NCI-H1105 (cell line): ENCODE measurements around the gene CLDN18.
A peak's percentile ranks its signal among the peaks of the same experiment; 100 is the strongest.

ENCODE experiments used
- DNase-seq: peaks from one replicate; lab custom pipeline; 2025; lab: John Stamatoyannopoulos, UW

Gene CLDN18

GRCh38 chr3:138025553-138025952 is 15.6 kb downstream of the CLDN18 start:
- DNase-seq: no peak

DNA sequence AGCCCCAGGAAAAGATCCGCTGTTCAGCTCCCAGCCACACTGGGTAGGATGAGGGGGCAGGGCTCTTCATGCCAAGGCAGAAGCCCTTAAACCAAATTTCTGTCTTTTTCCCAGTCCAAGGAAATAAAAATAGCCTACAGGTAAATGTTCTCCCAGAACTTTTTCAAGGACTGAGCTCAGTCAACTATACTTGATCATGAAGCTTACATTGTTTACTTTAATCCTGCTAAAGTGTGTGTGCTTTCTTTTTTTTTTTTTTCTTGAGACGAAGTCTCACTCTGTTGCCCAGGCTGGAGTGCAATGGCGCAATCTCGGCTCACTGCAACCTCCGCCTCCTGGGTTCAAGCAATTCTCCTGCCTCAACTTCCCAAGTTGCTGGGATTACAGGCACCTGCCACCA is 17.9 kb downstream of the CLDN18 start:
- DNase-seq: no peak

DNA sequence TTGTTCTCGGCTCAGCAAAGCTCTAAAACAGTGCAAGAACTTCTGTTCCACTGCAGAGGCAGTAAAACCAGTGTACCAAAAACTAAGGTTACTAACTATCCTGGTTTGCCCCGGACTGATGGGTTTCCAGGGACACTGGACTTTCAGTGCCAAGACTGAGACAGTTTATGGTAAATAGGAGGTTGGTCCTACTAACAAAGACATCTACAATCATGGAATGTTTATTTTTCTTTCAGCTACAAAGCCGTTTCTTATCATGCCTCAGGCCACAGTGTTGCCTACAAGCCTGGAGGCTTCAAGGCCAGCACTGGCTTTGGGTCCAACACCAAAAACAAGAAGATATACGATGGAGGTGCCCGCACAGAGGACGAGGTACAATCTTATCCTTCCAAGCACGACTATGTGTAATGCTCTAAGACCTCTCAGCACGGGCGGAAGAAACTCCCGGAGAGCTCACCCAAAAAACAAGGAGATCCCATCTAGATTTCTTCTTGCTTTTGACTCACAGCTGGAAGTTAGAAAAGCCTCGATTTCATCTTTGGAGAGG is 20.8 kb downstream of the CLDN18 start:
- no peak for DNase-seq

GRCh38 chr3:138031536-138031935 is 21.6 kb downstream of the CLDN18 start:
- no peak for DNase-seq

DNA sequence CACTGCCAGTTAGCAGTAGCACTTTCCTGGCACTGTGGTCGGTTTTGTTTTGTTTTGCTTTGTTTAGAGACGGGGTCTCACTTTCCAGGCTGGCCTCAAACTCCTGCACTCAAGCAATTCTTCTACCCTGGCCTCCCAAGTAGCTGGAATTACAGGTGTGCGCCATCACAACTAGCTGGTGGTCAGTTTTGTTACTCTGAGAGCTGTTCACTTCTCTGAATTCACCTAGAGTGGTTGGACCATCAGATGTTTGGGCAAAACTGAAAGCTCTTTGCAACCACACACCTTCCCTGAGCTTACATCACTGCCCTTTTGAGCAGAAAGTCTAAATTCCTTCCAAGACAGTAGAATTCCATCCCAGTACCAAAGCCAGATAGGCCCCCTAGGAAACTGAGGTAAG is 22.6 kb downstream of the CLDN18 start:
- DNase-seq: no peak

GRCh38 chr3:138033202-138033691 is 23.3 kb downstream of the CLDN18 start:
- DNase-seq: no peak

DNA sequence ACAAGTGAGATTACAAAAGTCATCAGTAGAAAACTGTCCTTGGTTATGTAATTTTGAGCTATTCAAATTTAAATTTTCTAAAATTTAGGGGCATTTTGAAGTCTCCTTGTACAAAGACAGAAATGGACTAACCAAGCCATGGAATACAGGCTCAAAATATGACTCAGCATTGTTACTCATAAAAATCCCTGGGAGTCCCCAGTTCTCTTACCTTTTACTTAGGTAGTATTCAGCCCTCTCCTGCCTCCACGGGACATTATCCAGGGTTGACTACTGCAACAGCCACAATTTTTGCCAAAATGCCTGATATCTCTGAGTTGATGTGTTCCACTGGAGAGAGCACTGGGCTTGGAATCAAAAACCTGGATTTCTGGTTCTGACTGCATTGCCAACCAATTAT is 25.0 kb downstream of the CLDN18 start:
- no peak for DNase-seq

DNA sequence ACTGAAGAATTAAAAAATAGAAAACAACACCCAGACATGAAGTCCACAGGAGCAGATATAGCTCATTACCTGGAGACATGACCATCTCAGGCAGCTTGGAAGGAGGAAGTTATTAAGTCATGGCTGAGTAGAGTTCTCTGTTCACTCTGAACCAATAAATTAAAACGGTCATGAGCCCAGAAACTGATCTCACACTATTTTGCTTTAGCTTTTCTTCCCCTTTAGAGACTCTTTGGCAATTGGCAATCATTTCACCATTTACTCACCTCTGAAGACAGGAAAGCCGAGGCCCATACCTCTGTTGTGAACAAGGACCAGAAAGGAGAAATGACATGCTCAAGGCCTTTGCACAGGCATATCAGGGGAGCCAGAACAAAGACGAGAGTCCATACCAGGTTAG is 26.6 kb downstream of the CLDN18 start:
- no peak for DNase-seq

GRCh38 chr3:138038725-138039462 is 28.9 kb downstream of the CLDN18 start:
- no peak for DNase-seq

GRCh38 chr3:138042043-138042442 is 32.1 kb downstream of the CLDN18 start:
- DNase-seq: no peak

- DNase-seq: no peak
Observed at GRCh38 chr3:138043266-138044029, 33.5 kb downstream of the CLDN18 start.

GRCh38 chr3:138046085-138046484 is 36.1 kb downstream of the CLDN18 start:
- no peak for DNase-seq

- DNase-seq: no peak
Observed at GRCh38 chr3:138046955-138047354, 37.0 kb downstream of the CLDN18 start.

DNA sequence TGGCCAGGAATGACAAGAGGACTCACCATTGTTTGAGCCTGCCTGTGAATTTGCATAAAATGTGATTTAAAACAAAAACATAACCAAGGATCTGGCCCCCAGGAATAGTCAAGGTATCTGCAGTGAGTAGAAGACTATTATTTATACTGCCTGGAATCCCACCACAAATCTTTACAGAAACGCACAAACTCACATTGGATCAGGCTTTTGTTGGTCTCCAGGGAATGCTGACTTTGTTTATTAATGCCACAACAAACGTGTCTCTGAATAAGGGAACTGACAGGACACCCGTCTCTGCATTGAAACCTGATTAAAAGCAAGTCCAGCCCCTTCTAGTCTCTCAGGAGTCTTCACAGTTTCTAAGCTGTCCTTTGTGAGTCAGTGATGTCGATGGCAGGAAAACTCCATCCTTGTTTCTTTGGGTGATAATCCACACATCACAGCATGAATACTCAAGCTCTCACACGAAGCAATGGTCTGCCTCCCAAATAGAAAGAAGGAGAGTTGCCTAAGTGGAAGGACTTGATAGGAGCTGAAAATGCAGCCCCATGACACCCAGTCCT is 37.7 kb downstream of the CLDN18 start:
- no peak for DNase-seq

DNA sequence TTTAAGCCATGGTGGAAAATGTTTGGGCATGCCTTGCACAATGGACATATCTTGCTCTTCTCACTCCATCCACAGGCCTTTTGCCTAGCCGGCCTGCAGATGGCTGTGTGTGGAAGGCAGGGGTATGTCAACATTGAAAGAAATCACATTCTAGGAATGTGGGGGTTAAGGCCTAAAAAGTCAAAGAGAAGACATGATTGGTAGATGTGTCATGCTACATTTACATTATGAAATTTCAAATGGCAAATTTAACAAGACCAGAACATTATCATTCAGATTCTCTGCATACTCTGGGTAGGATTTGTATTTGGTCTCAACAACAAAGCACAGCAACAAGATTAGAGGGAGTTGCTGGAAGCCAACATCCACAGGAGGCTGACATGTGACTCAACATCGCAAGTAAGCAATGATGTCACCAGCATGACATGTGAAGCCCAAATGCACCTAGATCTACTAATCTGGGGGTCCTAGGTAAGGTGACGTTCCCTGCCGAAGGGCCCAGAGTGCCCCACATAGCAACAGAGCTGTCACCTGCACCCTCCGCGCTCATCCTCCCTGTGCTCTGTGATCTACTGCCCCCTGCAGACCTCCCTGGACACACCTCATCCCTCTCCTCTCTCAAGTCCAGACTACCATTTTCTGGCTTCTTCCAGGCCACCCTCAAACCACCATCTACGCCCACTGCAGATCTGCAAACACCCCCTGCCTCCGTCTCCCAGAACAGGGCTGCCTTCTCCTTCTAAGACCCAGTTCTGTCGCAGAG is 39.4 kb downstream of the CLDN18 start:
- DNase-seq: no peak

- peak; percentile 52 for DNase-seq
Observed at GRCh38 chr3:138051947-138052802, 42.2 kb downstream of the CLDN18 start.

- no peak for DNase-seq
Observed at GRCh38 chr3:138054057-138054456, 44.1 kb downstream of the CLDN18 start.

GRCh38 chr3:138057384-138057783 is 47.4 kb downstream of the CLDN18 start:
- no peak for DNase-seq

DNA sequence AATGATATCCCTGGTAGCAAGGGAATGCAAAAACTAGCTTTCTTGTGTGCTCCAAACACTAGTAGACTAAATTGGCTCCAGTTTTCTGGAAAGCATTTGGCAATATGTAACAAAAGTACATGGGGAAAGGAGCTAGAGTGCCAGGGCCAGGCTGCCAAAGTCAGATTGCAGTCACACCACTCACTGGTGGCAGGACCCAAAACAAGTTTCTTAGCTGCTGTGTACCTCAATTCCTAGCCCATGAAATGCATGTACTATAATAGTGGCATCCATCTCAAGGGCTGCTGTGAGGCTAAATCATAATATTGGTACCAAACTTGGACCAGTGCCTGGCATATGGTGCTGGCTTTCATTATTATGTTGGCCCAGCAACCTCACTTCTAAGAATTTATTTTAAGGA is 49.3 kb downstream of the CLDN18 start:
- no peak for DNase-seq

DNA sequence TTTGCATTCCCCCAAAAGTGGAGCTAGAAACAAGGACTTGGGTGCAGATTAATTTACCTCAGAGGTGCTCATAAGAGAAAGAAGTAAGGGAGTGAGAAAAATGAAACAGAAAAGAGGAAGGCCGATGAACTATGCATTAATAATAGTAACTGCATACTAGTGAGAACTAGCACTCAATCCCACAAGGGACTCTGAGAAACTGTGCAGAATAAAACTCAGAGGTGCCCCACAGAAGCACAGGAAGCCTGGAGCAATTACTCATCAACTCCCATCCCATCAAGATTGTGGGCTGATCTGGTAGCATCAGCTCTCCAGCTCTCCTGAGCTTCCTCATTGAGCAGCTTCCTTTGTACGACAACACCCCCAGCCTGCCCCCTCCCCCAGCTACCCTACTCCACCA is 50.8 kb downstream of the CLDN18 start:
- no peak for DNase-seq

- no peak for DNase-seq
Observed at GRCh38 chr3:138062037-138062436, 52.1 kb downstream of the CLDN18 start.
